HUES64 (cell line): ENCODE measurements around the gene SPTB.

Source experiments
- H3K27ac ChIP-seq: 2 replicates; pipeline ENCODE4 v1.7.0; 2013; ENCODE audit warnings: low read depth, low read length, inconsistent platforms
- H3K27me3 ChIP-seq: 2 replicates; pipeline ENCODE4 v1.6.1; 2013; ENCODE audit warnings: mild to moderate bottlenecking, low read length; ENCODE audit not compliant: insufficient read depth
- H3K36me3 ChIP-seq: 2 replicates; pipeline ENCODE4 v1.6.1; 2013; ENCODE audit warnings: mild to moderate bottlenecking, low read length; ENCODE audit not compliant: insufficient read depth
- H3K4me1 ChIP-seq: 2 replicates; pipeline ENCODE4 v1.6.1; 2013; ENCODE audit warnings: mild to moderate bottlenecking, low read length, moderate library complexity; ENCODE audit not compliant: insufficient read depth
- H3K4me3 ChIP-seq: 2 replicates; pipeline ENCODE4 v1.5.1; 2013; ENCODE audit warnings: mild to moderate bottlenecking, low read length, moderate library complexity
- H3K9ac ChIP-seq: 2 replicates; pipeline ENCODE4 v1.6.1; 2013; ENCODE audit warnings: mild to moderate bottlenecking, low read depth, low read length
- H3K9me3 ChIP-seq: 2 replicates; pipeline ENCODE4 v1.6.1; 2013; ENCODE audit warnings: low read depth, low read length; ENCODE audit not compliant: insufficient read depth
- WGBS: fragments of 150-250, 120-280 bp; methylation state at CpG from one replicate; pipeline ENCODE4 v1.1.7; 2013; ENCODE audit warnings: missing lambda C conversion rate; 5-methylcytosine and 5-hydroxymethylcytosine counted together

Gene SPTB

DNA sequence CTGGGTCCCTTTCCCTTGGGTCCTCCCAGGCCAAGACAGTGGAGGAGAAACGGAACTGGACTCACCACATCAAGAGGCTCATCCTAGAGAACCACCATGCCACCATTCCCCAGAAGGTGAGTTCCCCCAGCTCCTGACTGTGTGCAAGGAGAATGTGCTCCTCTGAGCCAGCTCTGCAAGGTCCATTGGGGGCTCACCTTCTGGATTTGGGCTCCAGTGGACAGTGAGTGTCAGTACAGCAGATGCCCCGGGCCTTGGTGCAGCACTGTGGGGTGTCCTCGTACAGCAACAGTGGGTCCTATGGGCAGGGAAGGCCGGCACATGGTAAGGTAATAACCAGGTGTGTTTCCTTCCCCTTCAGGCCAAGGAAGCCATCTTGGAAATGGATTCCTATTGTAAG is 147.6 kb downstream of the SPTB start:
- Histone ChIP-seq H3K36me3 (peaks cover 82% of the 10 kb centered on the region), H3K27ac (no peak overlapping the region)
- 91% methylated on average over 4 of the region's 4 CpGs for WGBS

DNA sequence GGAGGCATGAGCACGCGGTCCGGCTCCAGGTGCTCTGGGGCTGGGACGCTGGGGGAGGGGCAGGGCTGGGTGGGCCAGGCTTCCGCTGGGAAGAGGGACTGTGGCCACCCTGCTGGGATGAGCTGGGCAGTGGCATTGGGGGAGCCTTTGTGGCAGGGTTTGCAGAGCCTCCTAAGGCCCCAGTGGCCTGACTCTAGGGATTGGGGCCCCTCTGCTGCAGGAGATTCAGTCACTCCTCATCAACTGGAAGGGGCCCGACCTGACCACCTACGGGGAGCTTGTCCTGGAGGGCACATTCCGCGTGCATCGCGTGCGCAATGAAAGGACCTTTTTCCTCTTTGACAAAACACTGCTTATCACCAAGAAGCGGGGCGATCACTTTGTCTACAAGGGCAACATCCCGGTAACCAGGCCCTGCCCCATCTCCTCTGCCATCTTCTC is 148.5 kb downstream of the SPTB start:
- H3K9ac ChIP-seq = no peak overlapping the region
- peaks cover 8% of the 10 kb centered on the region for H3K4me1 ChIP-seq
- H3K27me3 ChIP-seq = no peaks in the 10 kb centered on the region
- WGBS = 95% methylated on average over 15 of the region's 15 CpGs
- H3K9me3 ChIP-seq = no peaks in the 10 kb centered on the region
- peaks cover 75% of the 10 kb centered on the region for H3K36me3 ChIP-seq
- no peak overlapping the region for H3K4me3 ChIP-seq
- no peak overlapping the region for H3K27ac ChIP-seq

More for the DNA sequence above, 147.6 kb downstream of the SPTB start:
- Histone ChIP-seq H3K9ac (no peak overlapping the region), H3K9me3 (no peaks in the 10 kb centered on the region), H3K4me3 (no peak overlapping the region), H3K27me3 (no peaks in the 10 kb centered on the region), H3K4me1 (peaks cover 6% of the 10 kb centered on the region; the same call in 1 of the 2 replicates)

DNA sequence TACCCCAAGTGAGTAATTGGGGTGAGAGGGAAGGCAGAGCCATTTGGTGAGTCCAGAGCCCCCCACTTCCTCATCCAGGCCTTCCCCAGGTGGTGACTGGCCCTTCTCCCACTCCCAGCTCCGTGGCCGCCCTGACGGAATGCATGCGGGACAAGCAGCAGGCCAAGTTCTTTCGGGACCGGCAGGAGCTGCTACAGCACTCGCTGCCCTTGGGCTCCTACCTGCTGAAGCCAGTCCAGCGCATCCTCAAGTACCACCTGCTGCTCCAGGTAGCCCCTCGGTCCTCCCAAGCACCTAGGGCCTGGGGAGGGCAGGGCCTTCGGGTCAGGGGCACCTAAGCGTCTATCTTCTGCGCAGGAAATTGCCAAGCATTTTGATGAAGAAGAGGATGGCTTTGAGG is 149.0 kb downstream of the SPTB start:
- Histone ChIP-seq H3K4me1 (peaks cover 13% of the 10 kb centered on the region), H3K27me3 (no peaks in the 10 kb centered on the region), H3K4me3 (no peak overlapping the region), H3K9ac (no peak overlapping the region), H3K36me3 (peaks cover 70% of the 10 kb centered on the region), H3K9me3 (no peaks in the 10 kb centered on the region), H3K27ac (no peak overlapping the region)
- 95% methylated on average over 12 of the region's 12 CpGs for WGBS

DNA sequence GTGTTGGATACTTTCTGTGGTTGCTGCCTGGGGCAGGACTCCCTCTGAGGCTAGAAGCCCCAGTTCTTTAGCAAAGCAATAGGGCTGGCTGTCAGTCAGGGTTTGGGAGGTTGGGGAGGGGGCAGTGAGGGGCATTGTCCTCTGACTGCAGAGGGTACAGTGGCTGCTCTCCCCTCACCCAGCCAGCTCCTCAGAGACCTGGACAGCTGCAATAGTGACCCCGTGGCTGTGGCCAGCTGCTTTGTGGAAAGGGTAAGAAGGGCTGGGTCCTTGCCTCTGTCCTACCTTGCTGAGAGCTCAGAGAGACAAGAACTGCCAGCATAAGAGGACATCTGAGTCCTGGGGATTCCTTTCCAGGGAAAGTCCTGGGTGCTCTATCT is 149.7 kb downstream of the SPTB start:
- Histone ChIP-seq H3K9me3 (no peaks in the 10 kb centered on the region), H3K4me3 (no peak overlapping the region), H3K9ac (no peak overlapping the region), H3K27me3 (no peaks in the 10 kb centered on the region), H3K36me3 (peaks cover 67% of the 10 kb centered on the region), H3K27ac (no peak overlapping the region), H3K4me1 (peaks cover 19% of the 10 kb centered on the region)
- WGBS = 83% methylated on average over 1 of the region's 1 CpG

DNA sequence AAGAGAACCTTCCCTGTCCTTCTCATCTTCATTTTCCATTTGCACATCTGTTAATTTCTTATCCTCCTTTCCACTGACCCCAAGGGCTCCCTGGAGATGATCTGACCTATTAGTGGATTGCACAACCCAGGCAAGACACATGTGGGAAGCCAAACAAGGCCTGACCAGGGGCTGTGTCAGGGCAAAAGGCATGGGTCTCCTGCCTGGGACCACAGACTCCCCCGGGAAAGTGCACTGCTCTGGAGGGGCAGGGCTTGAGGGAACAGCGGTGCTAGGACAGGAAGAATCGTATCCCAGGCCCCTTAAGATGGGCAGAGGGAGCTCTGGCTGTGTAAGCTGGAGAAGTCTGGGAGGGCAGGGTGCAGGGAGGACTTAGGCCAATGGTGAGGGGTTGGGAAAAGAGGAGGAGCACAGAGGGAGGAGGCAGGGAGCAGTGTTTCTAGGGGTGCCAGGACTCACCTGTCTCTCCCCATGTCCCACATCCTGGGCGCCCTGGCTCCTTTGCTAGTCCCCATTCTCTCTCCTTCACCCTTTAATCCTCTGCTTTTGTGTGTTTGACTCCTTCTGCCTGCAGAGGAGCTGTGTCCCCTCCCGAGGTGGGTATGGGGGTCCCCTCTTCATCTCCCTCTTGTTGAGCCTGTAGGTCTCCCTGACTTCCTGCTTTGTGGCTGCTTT is 150.2 kb downstream of the SPTB start:
- WGBS = 84% methylated on average over 5 of the region's 5 CpGs
- Histone ChIP-seq H3K4me1 (peaks cover 24% of the 10 kb centered on the region), H3K36me3 (peaks cover 67% of the 10 kb centered on the region)

DNA sequence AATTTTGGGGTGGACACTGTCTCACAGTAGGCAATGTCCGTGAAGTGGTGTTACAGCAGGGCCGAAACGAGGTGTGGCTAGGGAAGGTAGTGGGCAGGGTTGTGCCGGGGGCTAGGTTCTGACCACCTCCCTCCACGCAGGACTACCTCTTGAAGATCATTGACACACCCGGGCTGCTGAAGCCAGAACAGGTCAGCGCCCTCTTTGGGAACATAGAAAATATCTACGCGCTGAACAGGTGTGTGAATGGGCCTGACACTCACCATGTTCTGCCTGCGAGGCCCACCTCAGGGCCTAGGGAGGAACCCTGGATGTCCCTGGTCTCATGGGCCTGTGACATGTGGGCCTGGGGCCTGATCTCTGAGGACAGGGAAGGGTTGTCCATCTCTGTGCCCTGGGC is 150.9 kb downstream of the SPTB start:
- H3K4me3 ChIP-seq = no peak overlapping the region
- H3K27me3 ChIP-seq = no peaks in the 10 kb centered on the region
- peaks cover 29% of the 10 kb centered on the region for H3K4me1 ChIP-seq
- 95% methylated on average over 10 of the region's 10 CpGs for WGBS
- H3K36me3 ChIP-seq = peaks cover 64% of the 10 kb centered on the region
- no peak overlapping the region for H3K9ac ChIP-seq
- no peaks in the 10 kb centered on the region for H3K9me3 ChIP-seq
- no peak overlapping the region for H3K27ac ChIP-seq

More for the DNA sequence above, 150.2 kb downstream of the SPTB start:
- no peaks in the 10 kb centered on the region for H3K27me3 ChIP-seq
- H3K9me3 ChIP-seq = no peaks in the 10 kb centered on the region
- H3K27ac ChIP-seq = no peak overlapping the region
- no peak overlapping the region for H3K9ac ChIP-seq
- H3K4me3 ChIP-seq = no peak overlapping the region

DNA sequence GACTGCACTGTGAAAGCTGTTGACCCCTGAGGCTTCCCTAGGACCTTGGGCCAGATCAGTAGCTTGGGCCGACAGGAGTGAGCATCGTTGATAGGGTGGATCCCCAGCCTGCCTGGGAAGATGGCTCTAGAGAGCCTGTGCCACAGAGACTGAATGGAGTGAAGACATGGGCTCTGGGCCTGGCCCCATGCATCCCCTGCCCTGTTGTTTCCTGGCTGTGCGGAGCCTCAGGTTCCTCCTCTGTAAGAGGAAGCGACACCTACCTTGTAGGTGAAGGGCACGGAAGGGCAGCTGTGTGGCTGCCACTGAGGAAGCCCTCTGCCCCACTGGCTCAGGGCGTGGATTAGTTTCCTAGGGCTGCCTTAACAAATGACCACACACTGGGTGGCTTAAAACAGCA is 151.6 kb downstream of the SPTB start:
- H3K9me3 ChIP-seq = no peaks in the 10 kb centered on the region
- no peak overlapping the region for H3K9ac ChIP-seq
- H3K4me1 ChIP-seq = peaks cover 29% of the 10 kb centered on the region
- no peak overlapping the region for H3K4me3 ChIP-seq
- 94% methylated on average over 6 of the region's 6 CpGs for WGBS
- H3K27me3 ChIP-seq = no peaks in the 10 kb centered on the region
- H3K36me3 ChIP-seq = peaks cover 56% of the 10 kb centered on the region
- H3K27ac ChIP-seq = no peak overlapping the region

DNA sequence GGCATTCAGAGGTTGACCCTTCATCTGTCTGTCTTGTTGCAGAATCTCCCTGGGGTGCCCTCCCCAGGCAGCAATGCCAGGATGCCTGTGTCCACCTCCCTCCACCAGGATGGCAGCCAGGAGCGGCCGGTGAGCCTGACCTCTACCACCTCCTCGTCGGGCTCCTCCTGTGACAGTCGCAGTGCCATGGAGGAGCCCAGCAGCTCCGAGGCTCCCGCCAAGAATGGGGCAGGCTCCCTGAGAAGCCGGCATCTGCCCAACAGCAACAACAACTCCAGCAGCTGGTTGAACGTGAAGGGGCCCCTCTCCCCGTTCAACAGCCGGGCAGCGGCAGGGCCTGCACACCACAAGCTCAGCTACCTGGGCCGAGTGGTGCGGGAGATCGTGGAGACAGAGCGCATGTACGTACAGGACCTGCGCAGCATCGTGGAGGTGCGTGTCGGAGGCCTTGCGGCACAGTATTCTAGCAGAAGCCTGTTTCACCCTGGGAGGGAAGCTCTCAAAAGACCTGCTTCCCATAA is 152.1 kb downstream of the SPTB start:
- Histone ChIP-seq H3K36me3 (peaks cover 52% of the 10 kb centered on the region), H3K9ac (no peak overlapping the region), H3K27ac (no peak overlapping the region), H3K27me3 (no peaks in the 10 kb centered on the region), H3K9me3 (no peaks in the 10 kb centered on the region), H3K4me1 (peaks cover 31% of the 10 kb centered on the region), H3K4me3 (no peak overlapping the region)
- WGBS = 95% methylated on average over 22 of the region's 22 CpGs

DNA sequence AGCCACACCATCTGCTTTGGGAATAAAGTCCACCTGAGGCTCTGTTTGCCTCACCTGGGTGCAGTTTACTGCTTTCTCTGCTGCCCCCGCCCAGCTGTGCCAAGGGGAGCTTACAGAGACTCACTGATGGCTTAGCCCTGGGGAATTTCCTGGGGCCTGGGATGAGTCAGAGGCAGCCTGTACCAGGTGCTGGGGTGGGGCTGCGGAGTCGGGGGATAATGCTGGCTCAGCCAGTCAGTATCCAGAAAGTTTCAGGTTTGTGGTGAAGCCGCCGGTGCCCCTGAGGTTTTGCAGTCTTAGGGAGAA is 153.2 kb downstream of the SPTB start:
- no peaks in the 10 kb centered on the region for H3K9me3 ChIP-seq
- no peak overlapping the region for H3K9ac ChIP-seq
- WGBS = 61% methylated on average over 5 of the region's 5 CpGs
- H3K36me3 ChIP-seq = peaks cover 42% of the 10 kb centered on the region
- peaks cover 40% of the 10 kb centered on the region for H3K4me1 ChIP-seq
- H3K4me3 ChIP-seq = no peak overlapping the region
- no peaks in the 10 kb centered on the region for H3K27me3 ChIP-seq
- no peak overlapping the region for H3K27ac ChIP-seq

DNA sequence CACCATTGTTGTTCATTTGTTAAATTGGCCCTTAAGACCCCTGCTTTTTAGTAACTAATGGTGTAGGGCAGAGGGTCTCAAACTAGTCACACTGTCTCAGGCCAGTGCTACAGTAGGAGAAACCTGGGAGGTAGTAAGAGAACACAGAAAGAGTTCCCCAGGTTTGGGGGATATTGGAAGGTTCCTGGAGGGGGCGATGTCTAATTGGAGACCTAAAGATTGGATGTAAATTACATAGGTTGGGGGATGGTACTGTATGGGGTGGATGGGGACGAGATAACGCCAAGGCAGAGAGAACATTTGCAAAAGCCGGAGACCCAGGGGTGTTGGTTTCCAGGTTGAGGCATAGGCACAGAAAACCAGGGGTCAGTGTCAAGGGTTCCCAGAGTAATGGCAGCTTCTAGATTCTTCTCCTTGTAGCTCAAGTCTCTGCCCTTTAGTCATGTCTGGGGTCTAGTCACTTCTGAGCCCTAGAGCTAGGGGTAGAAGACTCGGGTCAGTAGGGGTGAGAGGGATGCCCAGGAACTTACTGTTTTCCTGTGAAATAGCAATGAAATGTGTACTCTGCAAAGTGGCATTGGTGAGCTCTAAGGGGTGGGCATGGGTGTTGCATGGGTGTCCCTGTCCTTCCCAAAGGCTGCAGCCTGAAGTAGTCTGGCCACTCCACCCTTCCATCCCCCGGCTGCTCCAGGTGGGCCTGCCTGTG is 153.7 kb downstream of the SPTB start:
- Histone ChIP-seq H3K36me3 (peaks cover 37% of the 10 kb centered on the region), H3K4me1 (peaks cover 45% of the 10 kb centered on the region), H3K4me3 (no peak overlapping the region), H3K9me3 (no peaks in the 10 kb centered on the region), H3K27me3 (no peaks in the 10 kb centered on the region), H3K9ac (no peak overlapping the region), H3K27ac (no peak overlapping the region)
- WGBS = 78% methylated on average over 6 of the region's 6 CpGs

DNA sequence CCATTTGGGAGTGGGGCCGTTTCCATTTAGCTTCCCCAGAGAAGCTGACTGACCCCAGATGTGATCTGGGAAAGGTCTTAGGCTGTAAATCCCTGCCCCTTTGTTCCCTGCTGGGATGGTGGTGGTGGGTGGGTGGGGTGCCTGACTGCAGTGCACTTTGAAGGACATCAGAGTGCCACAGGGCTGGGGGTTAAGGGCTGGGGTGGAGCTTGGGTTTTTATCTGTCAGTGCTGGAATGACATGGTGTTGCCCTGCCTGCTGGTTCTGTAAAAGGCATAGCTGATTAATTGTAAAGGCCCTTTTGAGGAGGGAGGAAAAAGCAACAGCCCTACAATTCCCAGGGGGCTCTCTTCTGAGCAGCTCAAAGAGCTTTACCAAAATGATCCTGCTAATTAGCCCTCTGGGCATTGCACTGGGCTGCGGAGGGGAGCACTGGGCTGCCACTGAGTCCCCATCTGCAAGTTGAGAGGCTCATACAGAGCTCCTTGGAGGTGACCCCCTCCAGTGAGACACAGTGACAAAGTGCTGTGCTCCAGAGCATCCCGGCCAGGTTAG is 154.4 kb downstream of the SPTB start:
- Histone ChIP-seq H3K36me3 (peaks cover 30% of the 10 kb centered on the region), H3K4me1 (peaks cover 52% of the 10 kb centered on the region), H3K27ac (no peak overlapping the region), H3K27me3 (no peaks in the 10 kb centered on the region), H3K9me3 (no peaks in the 10 kb centered on the region), H3K4me3 (no peak overlapping the region), H3K9ac (no peak overlapping the region)
- WGBS = 38% methylated on average over 3 of the region's 3 CpGs
